GM18502 (cell line): ENCODE measurements around the gene EFHC1.

Experiments
- ATAC-seq: cut with Tn5 transposase; IDR thresholded peaks from one replicate; pipeline ENCODE4 v1.9.1; 2021; ENCODE audit warnings: mild to moderate bottlenecking; ENCODE audit not compliant: unreplicated experiment, poor library complexity

Gene EFHC1

GRCh38 chr6:52499026-52499425, 78.9 kb downstream of the EFHC1 start:
- no peak for ATAC-seq

GRCh38 chr6:52499681-52500236, 79.6 kb downstream of the EFHC1 start:
- no peak for ATAC-seq

- no peak for ATAC-seq
Observed at GRCh38 chr6:52500238-52501129, 80.3 kb downstream of the EFHC1 start.

GRCh38 chr6:52502306-52503029, 82.3 kb downstream of the EFHC1 start:
- ATAC-seq = no peak

- no peak for ATAC-seq
Observed at GRCh38 chr6:52503323-52503747, 83.2 kb downstream of the EFHC1 start.

- no peak for ATAC-seq
Observed at GRCh38 chr6:52503851-52504781, 84.0 kb downstream of the EFHC1 start.

GRCh38 chr6:52504782-52505136, 84.6 kb downstream of the EFHC1 start:
- ATAC-seq = no peak

- no peak for ATAC-seq
Observed at GRCh38 chr6:52505726-52506409, 85.7 kb downstream of the EFHC1 start.

GRCh38 chr6:52506476-52506875, 86.3 kb downstream of the EFHC1 start:
- ATAC-seq = no peak

GRCh38 chr6:52507557-52508260, 87.6 kb downstream of the EFHC1 start:
- no peak for ATAC-seq

GRCh38 chr6:52508261-52508739, 88.2 kb downstream of the EFHC1 start:
- no peak for ATAC-seq

- ATAC-seq = no peak
Observed at GRCh38 chr6:52509281-52510212, 89.4 kb downstream of the EFHC1 start.

- no peak for ATAC-seq
Observed at GRCh38 chr6:52510213-52510562, 90.0 kb downstream of the EFHC1 start.

- no peak for ATAC-seq
Observed at GRCh38 chr6:52511163-52511562, 91.0 kb downstream of the EFHC1 start.

GRCh38 chr6:52511572-52512151, 91.5 kb downstream of the EFHC1 start:
- ATAC-seq = no peak

- ATAC-seq = no peak
Observed at GRCh38 chr6:52512199-52512598, 92.1 kb downstream of the EFHC1 start.

- no peak for ATAC-seq
Observed at GRCh38 chr6:52513464-52513863, 93.3 kb downstream of the EFHC1 start.

GRCh38 chr6:52513896-52514295, 93.8 kb downstream of the EFHC1 start:
- no peak for ATAC-seq
